ENCODE measurements around the gene LRP11.

LRP11 gene

DNA sequence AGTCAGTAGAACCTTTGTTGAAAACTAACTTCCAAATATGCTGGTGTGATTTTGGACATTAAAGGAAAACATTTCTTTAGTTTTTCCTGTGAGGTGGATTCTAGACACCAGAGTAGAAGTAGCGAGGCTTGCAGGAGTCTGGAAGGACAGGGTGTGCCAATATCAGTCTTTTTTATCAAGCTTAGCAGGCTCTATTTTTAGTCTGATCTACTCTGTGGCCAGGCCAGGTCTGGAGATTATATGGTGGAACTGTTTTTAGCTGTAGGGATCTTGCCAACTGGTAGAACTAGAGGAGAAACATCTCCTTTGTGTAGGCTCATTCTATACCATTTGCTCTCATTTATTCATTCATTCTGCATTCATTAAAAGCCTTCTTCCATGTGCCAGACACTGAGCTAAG, 42.7 kb downstream of the LRP11 start:
- no peaks in the 10 kb centered on the region for H3K27me3 ChIP-seq (ENCODE audit: insufficient read depth, low read depth)
- no peaks in the 10 kb centered on the region; the same call in 1 of the 2 replicates for H4K20me1 ChIP-seq (ENCODE audit: insufficient read depth)
- H2AFZ ChIP-seq (ENCODE audit: low read depth) = no peak overlapping the region
- no peaks in the 10 kb centered on the region for H3K79me2 ChIP-seq (ENCODE audit: insufficient read depth, low read depth)
- no peak overlapping the region for H3K27ac ChIP-seq
- no peak overlapping the region for H3K9ac ChIP-seq
- H3K36me3 ChIP-seq (ENCODE audit: insufficient read depth) = no peaks in the 10 kb centered on the region
- no peak overlapping the region for H3K4me3 ChIP-seq (IDR thresholded peaks at IDR 0.05; ENCODE audit: insufficient read depth, low read depth, low read length)
- H3K4me1 ChIP-seq (ENCODE audit: low read depth, poor library complexity, severe bottlenecking) = peaks cover 6% of the 10 kb centered on the region
- no peak overlapping the region for H3K4me2 ChIP-seq
- TF ChIP-seq, protein P1, sequence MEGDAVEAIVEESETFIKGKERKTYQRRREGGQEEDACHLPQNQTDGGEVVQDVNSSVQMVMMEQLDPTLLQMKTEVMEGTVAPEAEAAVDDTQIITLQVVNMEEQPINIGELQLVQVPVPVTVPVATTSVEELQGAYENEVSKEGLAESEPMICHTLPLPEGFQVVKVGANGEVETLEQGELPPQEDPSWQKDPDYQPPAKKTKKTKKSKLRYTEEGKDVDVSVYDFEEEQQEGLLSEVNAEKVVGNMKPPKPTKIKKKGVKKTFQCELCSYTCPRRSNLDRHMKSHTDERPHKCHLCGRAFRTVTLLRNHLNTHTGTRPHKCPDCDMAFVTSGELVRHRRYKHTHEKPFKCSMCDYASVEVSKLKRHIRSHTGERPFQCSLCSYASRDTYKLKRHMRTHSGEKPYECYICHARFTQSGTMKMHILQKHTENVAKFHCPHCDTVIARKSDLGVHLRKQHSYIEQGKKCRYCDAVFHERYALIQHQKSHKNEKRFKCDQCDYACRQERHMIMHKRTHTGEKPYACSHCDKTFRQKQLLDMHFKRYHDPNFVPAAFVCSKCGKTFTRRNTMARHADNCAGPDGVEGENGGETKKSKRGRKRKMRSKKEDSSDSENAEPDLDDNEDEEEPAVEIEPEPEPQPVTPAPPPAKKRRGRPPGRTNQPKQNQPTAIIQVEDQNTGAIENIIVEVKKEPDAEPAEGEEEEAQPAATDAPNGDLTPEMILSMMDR (conservative IDR thresholded peaks at IDR 0.05; ENCODE audit: low read depth, low read length) = no peak

DNA sequence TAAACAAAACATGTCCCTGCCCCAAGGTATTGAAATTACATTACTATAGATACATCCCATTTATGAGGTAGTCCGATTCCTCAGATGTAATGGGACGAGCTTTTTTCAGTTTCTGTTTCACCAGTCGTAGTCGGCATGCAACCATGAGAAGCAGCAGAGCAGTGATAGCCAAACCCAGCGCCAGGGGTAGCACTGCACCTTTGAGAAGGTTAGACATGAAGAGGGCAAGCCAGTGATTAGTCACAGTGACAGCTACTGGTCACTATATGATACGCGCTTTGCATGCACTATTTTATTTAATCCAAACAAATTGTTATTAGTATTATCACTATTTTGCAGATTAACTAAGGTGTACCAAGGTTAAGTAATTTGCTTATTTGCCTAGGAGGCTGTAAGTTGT, 43.7 kb downstream of the LRP11 start:
- H3K27me3 ChIP-seq (ENCODE audit: insufficient read depth, low read depth) = no peaks in the 10 kb centered on the region
- H3K4me1 ChIP-seq (ENCODE audit: low read depth, poor library complexity, severe bottlenecking) = peaks cover 6% of the 10 kb centered on the region
- H4K20me1 ChIP-seq (ENCODE audit: insufficient read depth) = no peaks in the 10 kb centered on the region; the same call in 1 of the 2 replicates
- H3K27ac ChIP-seq = no peak overlapping the region
- TF ChIP-seq, protein P1 (conservative IDR thresholded peaks at IDR 0.05; ENCODE audit: low read depth, low read length) = peak; percentile 30; the same call in 1 of the 2 replicates
- no peak overlapping the region for H3K9ac ChIP-seq
- H3K36me3 ChIP-seq (ENCODE audit: insufficient read depth) = no peaks in the 10 kb centered on the region
- H2AFZ ChIP-seq (ENCODE audit: low read depth) = no peak overlapping the region
- no peaks in the 10 kb centered on the region for H3K79me2 ChIP-seq (ENCODE audit: insufficient read depth, low read depth)
- H3K4me2 ChIP-seq = peak overlapping the region; percentile 11
- H3K4me3 ChIP-seq (IDR thresholded peaks at IDR 0.05; ENCODE audit: insufficient read depth, low read depth, low read length) = no peak overlapping the region

DNA sequence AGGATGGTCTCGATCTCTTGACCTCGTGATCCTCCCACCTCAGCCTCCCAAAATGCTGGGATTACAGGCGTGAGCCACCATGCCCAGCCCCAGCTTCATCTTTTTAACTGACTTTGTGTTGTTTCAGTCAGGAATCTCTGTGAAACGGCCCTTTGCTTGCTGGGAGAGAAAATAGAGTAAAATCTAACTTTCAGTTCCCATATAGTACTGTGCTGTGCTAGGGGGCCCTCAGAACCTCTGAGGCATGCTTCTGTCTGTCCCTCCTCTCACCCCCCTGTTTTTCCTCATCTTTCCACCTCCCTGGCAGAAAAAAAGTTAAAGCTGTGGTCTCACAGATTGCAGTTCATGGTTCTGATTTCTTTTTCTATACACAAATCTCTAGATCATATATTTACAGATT, 48.4 kb downstream of the LRP11 start:
- TF ChIP-seq, protein P1 (conservative IDR thresholded peaks at IDR 0.05; ENCODE audit: low read depth, low read length) = no peak
- Histone ChIP-seq H3K27ac (no peak overlapping the region), H3K79me2 (ENCODE audit: insufficient read depth, low read depth) (no peaks in the 10 kb centered on the region), H3K9ac (no peak overlapping the region), H4K20me1 (ENCODE audit: insufficient read depth) (no peaks in the 10 kb centered on the region; the same call in 1 of the 2 replicates), H3K4me2 (no peak overlapping the region), H3K4me3 (IDR thresholded peaks at IDR 0.05; ENCODE audit: insufficient read depth, low read depth, low read length) (no peak overlapping the region), H2AFZ (ENCODE audit: low read depth) (no peak overlapping the region), H3K4me1 (ENCODE audit: low read depth, poor library complexity, severe bottlenecking) (peaks cover 2% of the 10 kb centered on the region), H3K27me3 (ENCODE audit: insufficient read depth, low read depth) (no peaks in the 10 kb centered on the region), H3K36me3 (ENCODE audit: insufficient read depth) (no peaks in the 10 kb centered on the region)

DNA sequence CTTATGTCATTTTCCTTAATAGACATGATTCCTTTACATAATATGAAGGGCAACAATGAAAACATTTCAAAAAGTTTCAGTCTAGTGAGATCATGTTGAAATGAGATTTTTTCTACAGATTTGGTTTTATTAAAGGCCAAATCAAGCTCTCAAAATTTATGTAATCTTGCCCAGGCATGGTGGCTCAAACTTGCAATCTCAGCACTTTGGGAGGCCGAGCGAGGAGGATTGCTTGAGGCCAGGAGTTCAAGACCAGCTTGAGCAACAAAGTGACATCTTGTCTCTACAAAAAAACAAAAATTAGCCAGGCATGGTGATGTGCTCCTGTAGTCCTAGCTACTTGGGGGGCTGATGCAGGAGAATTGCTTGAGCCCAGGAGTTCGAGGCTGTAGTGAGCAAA, 50.8 kb downstream of the LRP11 start:
- TF ChIP-seq, protein P1 (conservative IDR thresholded peaks at IDR 0.05; ENCODE audit: low read depth, low read length) = no peak
- no peaks in the 10 kb centered on the region for H3K4me1 ChIP-seq (ENCODE audit: low read depth, poor library complexity, severe bottlenecking)
- H3K79me2 ChIP-seq (ENCODE audit: insufficient read depth, low read depth) = no peaks in the 10 kb centered on the region
- no peak overlapping the region for H2AFZ ChIP-seq (ENCODE audit: low read depth)
- no peak overlapping the region for H3K9ac ChIP-seq
- H3K4me2 ChIP-seq = no peak overlapping the region
- H3K27me3 ChIP-seq (ENCODE audit: insufficient read depth, low read depth) = no peaks in the 10 kb centered on the region
- H4K20me1 ChIP-seq (ENCODE audit: insufficient read depth) = no peaks in the 10 kb centered on the region; the same call in 1 of the 2 replicates
- no peak overlapping the region for H3K4me3 ChIP-seq (IDR thresholded peaks at IDR 0.05; ENCODE audit: insufficient read depth, low read depth, low read length)
- no peak overlapping the region for H3K27ac ChIP-seq
- no peaks in the 10 kb centered on the region for H3K36me3 ChIP-seq (ENCODE audit: insufficient read depth)

Data from KMS-11 (cell line).